Endothelial cell of umbilical vein (primary cell): ENCODE data around the gene CCDC185. TPM values are rescaled to one million over a fixed set of nuclear protein-coding genes. Genes with fewer than 3 reads are reported as not detected.

Experiments
- BruUV-seq: library from RNA; stranded (reverse); fragments of 400-500 nt; replicated peaks from 2 replicates; lab custom pipeline; 2021; lab: Mats Ljungman, UMichigan
- CTCF ChIA-PET: fragments of 300-600, 350-600 bp; sonication (Branson Sonifier 250); formaldehyde crosslinking; loops from one replicate; lab custom pipeline; 2021; ENCODE audit warnings: antibody characterized with exemption, inconsistent platforms; lab: Charles Lee
- POLR2A ChIA-PET: fragments of 300-600, 350-600 bp; sonication (Branson Sonifier 250); formaldehyde crosslinking; loops from one replicate; lab custom pipeline; 2021; ENCODE audit warnings: antibody characterized with exemption, inconsistent platforms; lab: Charles Lee
- DNase-seq: peaks from one replicate; pipeline ENCODE4 v3.0.0-alpha.2; 2011; ENCODE audit warnings: low read depth, low spot score
- FAIRE-seq: peaks from 2 replicates; lab custom pipeline; 2011; peaks lifted over from hg19 to GRCh38; lab: Jason Lieb, UNC
- H2AFZ ChIP-seq: 2 replicates; pipeline ENCODE4 v1.6.0; 2012; ENCODE audit warnings: low read depth, low read length, control low read depth, inconsistent platforms
- H3K27ac ChIP-seq: 2 replicates; pipeline ENCODE4 v1.5.1; 2011; ENCODE audit warnings: low read depth, mild to moderate bottlenecking, control low read depth, low read length, moderate library complexity; ENCODE audit not compliant: insufficient read depth
- H3K27me3 ChIP-seq, 2 experiments: 2 replicates each; pipeline versions ENCODE4 v1.6.0 to v1.6.1; 2011; ENCODE audit warnings: low read length in 2 of 2, mixed read lengths in 1 of 2; ENCODE audit not compliant: control insufficient read depth in 2 of 2, insufficient read depth in 2 of 2
- H3K36me3 ChIP-seq, 2 experiments: 2 replicates in 1 of 2; 3 replicates in 1 of 2; pipeline ENCODE4 v1.5.1; 2011; ENCODE audit warnings: low read length in 2 of 2, mild to moderate bottlenecking in 1 of 2, moderate library complexity in 1 of 2; ENCODE audit not compliant: control insufficient read depth in 2 of 2, insufficient read depth in 2 of 2; ENCODE audit errors: extremely low read depth in 1 of 2
- H3K4me1 ChIP-seq: 3 replicates; pipeline ENCODE4 v1.5.1; 2011; ENCODE audit warnings: mild to moderate bottlenecking, low read length; ENCODE audit not compliant: control insufficient read depth, insufficient read depth; ENCODE audit errors: extremely low read depth
- H3K4me2 ChIP-seq: 2 replicates; pipeline ENCODE4 v1.6.1; 2011; ENCODE audit warnings: low read length, control low read depth, mixed read lengths; ENCODE audit not compliant: insufficient read depth
- H3K4me3 ChIP-seq, 3 experiments: fragments of 200-600 bp in 1 of 3; sonication (generic), shearing (Covaris generic) in 1 of 3; replicated peaks in 1 of 3; 2 replicates each; pipeline ENCODE4 v1.5.1; 2011 to 2016; ENCODE audit warnings: control low read depth in 3 of 3, low read length in 3 of 3, mild to moderate bottlenecking in 2 of 3, inconsistent platforms in 1 of 3, low read depth in 1 of 3, moderate library complexity in 1 of 3; ENCODE audit not compliant: insufficient read depth in 1 of 3
- H3K79me2 ChIP-seq: 2 replicates; pipeline ENCODE4 v1.6.0; 2012; ENCODE audit warnings: low read length, inconsistent platforms; ENCODE audit not compliant: control insufficient read depth, insufficient read depth
- H3K9ac ChIP-seq: replicated peaks from 2 replicates; pipeline ENCODE3; 2011; ENCODE audit warnings: low read length, control low read depth; ENCODE audit not compliant: insufficient read depth; ENCODE audit errors: extremely low read depth
- H3K9me1 ChIP-seq: replicated peaks from 3 replicates; pipeline ENCODE4 v1.6.0; 2011; ENCODE audit warnings: mild to moderate bottlenecking, low read length; ENCODE audit not compliant: control insufficient read depth, insufficient read depth; ENCODE audit errors: extremely low read depth
- H3K9me3 ChIP-seq: replicated peaks from 2 replicates; pipeline ENCODE4 v1.5.1; 2012; ENCODE audit warnings: low read length, inconsistent platforms; ENCODE audit not compliant: control insufficient read depth, insufficient read depth
- H4K20me1 ChIP-seq: replicated peaks from 2 replicates; pipeline ENCODE3; 2011; ENCODE audit warnings: mild to moderate bottlenecking, low read length; ENCODE audit not compliant: control insufficient read depth, insufficient read depth; ENCODE audit errors: extremely low read depth
- CTCF ChIP-seq, 2 donors: IDR thresholded peaks; 1 replicate in 1 of 2; 2 replicates in 1 of 2; pipeline ENCODE4 v1.5.1; 2011; ENCODE audit warnings: low read length in 2 of 2, mild to moderate bottlenecking in 2 of 2, moderate library complexity in 2 of 2, control low read depth in 1 of 2, inconsistent platforms in 1 of 2, low read depth in 1 of 2; ENCODE audit not compliant: insufficient read depth in 1 of 2; ENCODE audit errors: extremely low read depth in 1 of 2
- EZH2 ChIP-seq: IDR thresholded peaks from 2 replicates; pipeline ENCODE4 v1.6.1; 2012; ENCODE audit warnings: borderline replicate concordance, low read depth, mild to moderate bottlenecking, moderate library complexity, low read length, inconsistent platforms; ENCODE audit not compliant: severe bottlenecking
- FOS ChIP-seq: IDR thresholded peaks from 2 replicates; pipeline ENCODE4 v1.6.1; 2011; ENCODE audit warnings: mild to moderate bottlenecking, low read length, moderate library complexity, borderline replicate concordance; ENCODE audit not compliant: insufficient read depth
- GATA2 ChIP-seq: IDR thresholded peaks from 2 replicates; pipeline ENCODE4 v1.7.0; 2011; ENCODE audit warnings: low read depth, mild to moderate bottlenecking, moderate library complexity, mixed read lengths, low read length; ENCODE audit not compliant: insufficient read length, insufficient read depth
- JUN ChIP-seq: IDR thresholded peaks from 2 replicates; pipeline ENCODE4 v1.6.1; 2011; ENCODE audit warnings: borderline replicate concordance, low read depth; ENCODE audit not compliant: insufficient read length, insufficient read depth
- MAX ChIP-seq: IDR thresholded peaks from 2 replicates; pipeline ENCODE4 v1.6.1; 2011; ENCODE audit not compliant: insufficient read depth, insufficient read length
- MYC ChIP-seq: IDR thresholded peaks from one replicate; pipeline ENCODE4 v1.6.1; 2011; ENCODE audit warnings: mild to moderate bottlenecking, low read depth, low read length
- POLR2A ChIP-seq: IDR thresholded peaks from 2 replicates; pipeline ENCODE4 v1.6.1; 2012; ENCODE audit warnings: low read depth, mild to moderate bottlenecking, control low read depth, low read length
- POLR2AphosphoS5 ChIP-seq: IDR thresholded peaks from 2 replicates; pipeline ENCODE4 v1.6.1; 2012; ENCODE audit warnings: low read depth, mild to moderate bottlenecking, control low read depth, low read length, moderate library complexity; ENCODE audit not compliant: insufficient read depth
- dilution Hi-C: fragments of 300-500 bp; cut with MboI; formaldehyde crosslinking; loops from one replicate; pipeline ENCODE4 v1.15.0; 2019; ENCODE audit warnings: low sequenced_read_pairs; ENCODE audit not compliant: extremely low pct_ligation_motif_present
- intact Hi-C: fragments of 100-400 bp; cut with micrococcal nuclease; formaldehyde crosslinking; loops from one replicate; pipeline ENCODE4 v1.10.0; 2022
- polyA plus RNA-seq, 4 experiments: library from polyadenylated mRNA; depleted of rRNA in 3 of 4; stranded (reverse) in 3 of 4; unstranded in 1 of 4; fragments of >200 nt; gene quantifications; 2 replicates each; pipeline versions ENCODE4 v1.2.1 to v1.2.3, GENCODE V29; 2011 to 2012; ENCODE audit warnings: missing spikeins in 1 of 4
- total RNA-seq: library from RNA; stranded (reverse); gene quantifications from 2 replicates; pipeline ENCODE4 v1.2.3, GENCODE V29; 2021

CCDC185 gene
- total and polyA plus RNA-seq, 2 donors (not counting 3 experiments of a cell fraction or from before 2014, with no cell fraction given), result not detected

GRCh38 chr1:223348439-223348838 lies 44.8 kb upstream of the CCDC185 start:
- Histone ChIP-seq H3K27ac (no peak overlapping the region), H3K27me3 (peaks cover 0 to 6% of the 10 kb centered on the region in 2 experiments), H3K79me2 (no peaks in the 10 kb centered on the region), H3K4me3 (no peak overlapping the region), H3K36me3 (no peaks in the 10 kb centered on the region), H3K4me2 (no peak overlapping the region), H4K20me1 (no peaks in the 10 kb centered on the region), H3K9me3 (no peaks in the 10 kb centered on the region), H2AFZ (no peak overlapping the region), H3K9ac (no peak overlapping the region), H3K4me1 (no peaks in the 10 kb centered on the region), H3K9me1 (no peaks in the 10 kb centered on the region)
- POLR2A ChIA-PET, result no interaction called here
- intact Hi-C loops, result no loop called here
- FAIRE-seq (no peak), DNase-seq (no peak)
- CTCF ChIA-PET, result no interaction called here
- TF ChIP-seq EZH2 (no peak), FOS (no peak), POLR2AphosphoS5 (no peak), CTCF (IDR thresholded peaks at IDR 0.05; ENCODE audit: extremely low read depth in 1 of 2, insufficient read depth in 1 of 2, low read depth in 1 of 2, low read length in 2 of 2) (no peak), GATA2 (no peak), MYC (no peak), MAX (no peak), POLR2A (no peak), JUN (no peak)
- dilution Hi-C loops, result no loop called here
- BruUV-seq, result no TSS peak
